Ureter (tissue), 1 donor: ENCODE results near the gene IP6K3. TPM values are rescaled to one million over a fixed set of nuclear protein-coding genes. Genes with fewer than 3 reads are reported as not detected.

Experiments used
- DNase-seq: peaks from one replicate; pipeline ENCODE4 v3.0.0-alpha.2; 2020; ENCODE audit warnings: low spot score
- total RNA-seq: library from RNA; stranded (reverse); gene quantifications from one replicate; pipeline ENCODE4 v1.2.4, GENCODE V29; 2023
- donor health status: DM: yes; HTN: yes; CAD: no.

IP6K3 gene
- total RNA-seq, 1 donor from 2014 or later, result 2.6 TPM

- DNase-seq, result no peak
These were observed 40.6 kb downstream of the IP6K3 start for GRCh38 chr6:33705955-33706725.

GRCh38 chr6:33705268-33705885 is 41.3 kb downstream of the IP6K3 start:
- DNase-seq, result no peak

- DNase-seq, result no peak
These were observed 42.3 kb downstream of the IP6K3 start for GRCh38 chr6:33704215-33705066.

- no peak for DNase-seq
These were observed 44.2 kb downstream of the IP6K3 start for GRCh38 chr6:33702345-33702977.

- no peak for DNase-seq
These were observed 46.2 kb downstream of the IP6K3 start for GRCh38 chr6:33700391-33701050.

- DNase-seq, result no peak
These were observed 47.0 kb downstream of the IP6K3 start for GRCh38 chr6:33699739-33700138.

- DNase-seq, result no peak
These were observed 47.6 kb downstream of the IP6K3 start for GRCh38 chr6:33699131-33699530.

- DNase-seq, result no peak
These were observed 48.2 kb downstream of the IP6K3 start for GRCh38 chr6:33698494-33698893.

- no peak for DNase-seq
These were observed 48.9 kb downstream of the IP6K3 start for GRCh38 chr6:33697845-33698244.

- no peak for DNase-seq
These were observed 49.9 kb downstream of the IP6K3 start for GRCh38 chr6:33696548-33697518.

GRCh38 chr6:33696076-33696475 is 50.6 kb downstream of the IP6K3 start:
- DNase-seq, result no peak

- no peak for DNase-seq
These were observed 51.2 kb downstream of the IP6K3 start for GRCh38 chr6:33695451-33695887.

- DNase-seq, result no peak
These were observed 51.7 kb downstream of the IP6K3 start for GRCh38 chr6:33694977-33695376.

GRCh38 chr6:33694401-33694931 is 52.2 kb downstream of the IP6K3 start:
- no peak for DNase-seq

GRCh38 chr6:33693186-33694105 is 53.3 kb downstream of the IP6K3 start:
- no peak for DNase-seq

- no peak for DNase-seq
These were observed 53.9 kb downstream of the IP6K3 start for GRCh38 chr6:33692760-33693158.

- DNase-seq, result no peak
These were observed 54.5 kb downstream of the IP6K3 start for GRCh38 chr6:33692078-33692759.

GRCh38 chr6:33691456-33692077 is 55.1 kb downstream of the IP6K3 start:
- no peak for DNase-seq
